GM10248 (cell line): ENCODE results near the gene SLC22A14.

Source experiments
- CTCF ChIA-PET: fragments of 300-600 bp; sonication (Branson Sonifier 250); formaldehyde crosslinking; extraction: SDS; loops from one replicate; lab custom pipeline; 2021; ENCODE audit warnings: antibody characterized with exemption; lab: Yijun Ruan, JAX
- POLR2A ChIA-PET: fragments of 350-650 bp; sonication (Branson Sonifier 250); formaldehyde crosslinking; extraction: SDS; loops from one replicate; lab custom pipeline; 2020; ENCODE audit warnings: antibody characterized with exemption; lab: Yijun Ruan, JAX
- DNase-seq: peaks from one replicate; pipeline ENCODE4 v3.0.0; 2012; ENCODE audit errors: extremely low spot score
- CTCF ChIP-seq: IDR thresholded peaks from 2 replicates; pipeline ENCODE4 v1.5.1; 2012; ENCODE audit warnings: mild to moderate bottlenecking, low read depth; ENCODE audit errors: extremely low read depth, missing control alignments, control extremely low read depth

Gene SLC22A14

GRCh38 chr3:38361496-38361895 is 79.4 kb downstream of the SLC22A14 start:
- ChIA-PET CTCF (interaction anchor here (0.7 to 1.8 kb wide), 4 partner anchors 12 to 290 kb away, joined by 3 read pairs; no protein-coding TSS in a partner anchor), POLR2A (no interaction called here)
- TF ChIP-seq CTCF: no peak
- DNase-seq: no peak

GRCh38 chr3:38362825-38363224 is 80.7 kb downstream of the SLC22A14 start:
- ChIA-PET CTCF (interaction anchor here (0.9 to 1.8 kb wide), 2 partner anchors 16 to 289 kb away, joined by 3 read pairs; partner anchors contain the start of gene XYLB), POLR2A (no interaction called here)
- no peak for DNase-seq
- no peak for TF ChIP-seq CTCF

GRCh38 chr3:38364721-38365400 is 82.8 kb downstream of the SLC22A14 start:
- no peak for TF ChIP-seq CTCF
- no peak for DNase-seq
- CTCF ChIA-PET: interaction anchor here (1.1 to 1.3 kb wide), 3 partner anchors 10 to 18 kb away, joined by 3 to 4 read pairs (median 3); partner anchors contain the start of gene XYLB
- POLR2A ChIA-PET: no interaction called here

GRCh38 chr3:38365469-38366062 is 83.5 kb downstream of the SLC22A14 start:
- ChIA-PET CTCF (interaction anchor here (0.7 to 1.3 kb wide), 3 partner anchors 17 to 19 kb away, joined by 3 to 4 read pairs (median 4); partner anchors contain the start of gene XYLB), POLR2A (no interaction called here)
- no peak for DNase-seq
- no peak for TF ChIP-seq CTCF

GRCh38 chr3:38366082-38366481 is 84.0 kb downstream of the SLC22A14 start:
- TF ChIP-seq CTCF: no peak
- no peak for DNase-seq
- POLR2A ChIA-PET: no interaction called here
- CTCF ChIA-PET: interaction anchor here (0.7 kb wide), 1 partner anchor 20 kb away, joined by 4 read pairs; the partner anchor contains the start of gene XYLB

- no peak for DNase-seq
- no peak for TF ChIP-seq CTCF
- ChIA-PET POLR2A (no interaction called here), CTCF (interaction anchor here (1.4 to 3.3 kb wide), 3 partner anchors 22 to 279 kb away, joined by 3 to 17 read pairs (median 3); partner anchors contain the start of gene XYLB)
Measured at GRCh38 chr3:38367779-38368178, 85.7 kb downstream of the SLC22A14 start.
